ENCODE results near the gene ATP10D.

ATP10D gene

DNA sequence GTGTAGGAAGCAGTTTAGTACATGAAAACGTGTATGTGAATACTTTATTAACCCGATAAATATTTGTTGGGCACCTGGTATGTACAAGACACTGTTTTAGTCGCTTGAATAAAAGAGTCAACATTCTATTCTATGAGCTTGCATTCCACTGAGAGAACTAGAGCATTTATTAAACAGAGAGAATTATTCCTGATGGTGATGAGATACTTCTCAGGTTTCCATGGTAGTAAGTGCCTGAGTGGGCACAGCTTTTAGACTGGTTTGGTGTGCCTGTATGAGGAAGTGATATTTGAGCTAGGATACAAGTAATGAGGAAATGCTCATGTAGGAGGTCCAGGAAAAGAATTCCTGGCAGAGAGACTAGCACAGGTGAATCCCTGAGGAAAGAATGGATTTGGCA is 94.2 kb downstream of the ATP10D start:
- no peak for DNase-seq (ENCODE audit: low spot score)
- CTCF ChIA-PET: no interaction called here
- TF ChIP-seq, protein P1, sequence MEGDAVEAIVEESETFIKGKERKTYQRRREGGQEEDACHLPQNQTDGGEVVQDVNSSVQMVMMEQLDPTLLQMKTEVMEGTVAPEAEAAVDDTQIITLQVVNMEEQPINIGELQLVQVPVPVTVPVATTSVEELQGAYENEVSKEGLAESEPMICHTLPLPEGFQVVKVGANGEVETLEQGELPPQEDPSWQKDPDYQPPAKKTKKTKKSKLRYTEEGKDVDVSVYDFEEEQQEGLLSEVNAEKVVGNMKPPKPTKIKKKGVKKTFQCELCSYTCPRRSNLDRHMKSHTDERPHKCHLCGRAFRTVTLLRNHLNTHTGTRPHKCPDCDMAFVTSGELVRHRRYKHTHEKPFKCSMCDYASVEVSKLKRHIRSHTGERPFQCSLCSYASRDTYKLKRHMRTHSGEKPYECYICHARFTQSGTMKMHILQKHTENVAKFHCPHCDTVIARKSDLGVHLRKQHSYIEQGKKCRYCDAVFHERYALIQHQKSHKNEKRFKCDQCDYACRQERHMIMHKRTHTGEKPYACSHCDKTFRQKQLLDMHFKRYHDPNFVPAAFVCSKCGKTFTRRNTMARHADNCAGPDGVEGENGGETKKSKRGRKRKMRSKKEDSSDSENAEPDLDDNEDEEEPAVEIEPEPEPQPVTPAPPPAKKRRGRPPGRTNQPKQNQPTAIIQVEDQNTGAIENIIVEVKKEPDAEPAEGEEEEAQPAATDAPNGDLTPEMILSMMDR (conservative IDR thresholded peaks at IDR 0.05; ENCODE audit: low read depth): no peak
- POLR2A ChIA-PET (ENCODE audit: low non-redundant PET): no interaction called here
- H3K27ac ChIP-seq: no peak overlapping the region

- POLR2A ChIA-PET (ENCODE audit: low non-redundant PET): no interaction called here
Measured at GRCh38 chr4:47590325-47590724, 105.2 kb downstream of the ATP10D start.

DNA sequence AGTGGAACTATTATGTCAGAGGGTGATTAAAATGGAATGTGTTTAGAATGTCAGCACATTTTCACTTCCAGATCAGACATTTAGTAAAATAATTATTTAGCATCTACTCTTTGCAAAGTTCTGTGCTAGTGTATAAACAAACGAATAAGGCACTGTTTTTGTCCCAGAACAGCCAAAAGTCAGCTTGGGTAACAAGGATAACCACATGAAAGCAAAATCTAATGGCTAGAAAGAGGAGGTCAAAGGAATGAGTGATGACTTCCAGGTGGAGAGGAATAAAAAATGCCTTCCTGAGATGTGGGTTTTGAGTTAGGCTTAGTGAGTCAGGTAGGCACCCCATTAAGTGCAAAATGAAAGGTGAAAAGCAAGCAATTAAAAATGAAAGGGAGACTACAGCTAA is 112.6 kb downstream of the ATP10D start:
- DNase-seq (ENCODE audit: low spot score): no peak
- POLR2A ChIA-PET (ENCODE audit: low non-redundant PET): no interaction called here
- CTCF ChIA-PET: no interaction called here
- TF ChIP-seq, protein P1 (conservative IDR thresholded peaks at IDR 0.05; ENCODE audit: low read depth): no peak
- no peak overlapping the region for H3K27ac ChIP-seq

More at GRCh38 chr4:47590325-47590724, 105.2 kb downstream of the ATP10D start:
- TF ChIP-seq, protein P1 (conservative IDR thresholded peaks at IDR 0.05; ENCODE audit: low read depth): no peak
- no peak for DNase-seq (ENCODE audit: low spot score)
- CTCF ChIA-PET: no interaction called here
- no peak overlapping the region for H3K27ac ChIP-seq

DNA sequence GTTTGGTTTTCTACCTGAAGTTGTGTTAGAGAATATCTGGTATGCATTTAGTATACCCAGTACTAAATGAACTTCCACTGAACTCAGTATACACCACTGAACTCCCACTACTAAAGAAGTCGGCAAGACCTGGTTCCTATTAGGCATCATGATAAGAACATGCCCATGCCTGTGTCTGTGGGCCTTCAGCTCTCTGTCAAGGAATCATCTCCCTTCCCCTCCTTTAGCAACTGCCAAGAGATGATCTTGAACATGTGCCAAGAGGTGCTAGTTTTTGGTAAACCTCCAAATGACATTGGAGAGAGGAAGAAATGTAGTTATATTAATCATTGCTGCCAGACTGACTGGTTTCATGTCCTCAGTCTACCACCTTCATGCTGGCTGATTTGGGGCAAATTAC is 113.2 kb downstream of the ATP10D start:
- peak; percentile 34 for DNase-seq (ENCODE audit: low spot score)
- ChIA-PET CTCF (no interaction called here), POLR2A (ENCODE audit: low non-redundant PET) (no interaction called here)
- no peak overlapping the region for H3K27ac ChIP-seq
- TF ChIP-seq, protein P1 (conservative IDR thresholded peaks at IDR 0.05; ENCODE audit: low read depth): no peak

GRCh38 chr4:47598896-47599295 is 113.8 kb downstream of the ATP10D start:
- POLR2A ChIA-PET (ENCODE audit: low non-redundant PET): no interaction called here
- TF ChIP-seq, protein P1 (conservative IDR thresholded peaks at IDR 0.05; ENCODE audit: low read depth): no peak
- DNase-seq (ENCODE audit: low spot score): no peak
- CTCF ChIA-PET: no interaction called here
- H3K27ac ChIP-seq: no peak overlapping the region

DNA sequence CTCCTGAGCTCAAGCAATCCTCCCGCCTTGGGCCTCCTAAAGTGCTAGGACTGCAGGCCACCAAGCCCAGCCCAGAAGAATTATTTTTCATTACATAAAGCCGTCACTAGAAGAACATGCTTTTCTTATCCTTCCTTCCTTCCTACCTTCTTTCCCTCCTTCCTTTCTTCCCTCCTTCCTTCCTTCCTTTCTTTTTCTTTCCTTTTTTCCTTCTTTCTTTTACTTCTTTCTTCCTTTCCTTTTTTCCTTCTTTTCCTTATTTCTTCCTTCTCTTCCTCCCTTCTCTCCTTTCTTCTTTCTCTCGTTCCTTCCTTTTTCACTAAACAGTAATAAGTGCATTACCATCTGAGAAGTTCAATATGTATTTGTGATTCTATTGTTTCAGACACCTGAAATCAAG is 121.4 kb downstream of the ATP10D start:
- TF ChIP-seq, protein P1 (conservative IDR thresholded peaks at IDR 0.05; ENCODE audit: low read depth): no peak
- DNase-seq (ENCODE audit: low spot score): no peak
- POLR2A ChIA-PET (ENCODE audit: low non-redundant PET): no interaction called here
- CTCF ChIA-PET: interaction anchor here (0.6 to 0.8 kb wide), 2 partner anchors 409 to 1104 kb away, joined by 3 to 4 read pairs; no protein-coding TSS in a partner anchor
- no peak overlapping the region for H3K27ac ChIP-seq
